Measurements from ENCODE around the gene EXOC3.
"Not testable (repeated sequence)": the region's sequence is repeated elsewhere in the genome, so short reads cannot be mapped to it uniquely, and the experiment has no call there.

Gene EXOC3

DNA sequence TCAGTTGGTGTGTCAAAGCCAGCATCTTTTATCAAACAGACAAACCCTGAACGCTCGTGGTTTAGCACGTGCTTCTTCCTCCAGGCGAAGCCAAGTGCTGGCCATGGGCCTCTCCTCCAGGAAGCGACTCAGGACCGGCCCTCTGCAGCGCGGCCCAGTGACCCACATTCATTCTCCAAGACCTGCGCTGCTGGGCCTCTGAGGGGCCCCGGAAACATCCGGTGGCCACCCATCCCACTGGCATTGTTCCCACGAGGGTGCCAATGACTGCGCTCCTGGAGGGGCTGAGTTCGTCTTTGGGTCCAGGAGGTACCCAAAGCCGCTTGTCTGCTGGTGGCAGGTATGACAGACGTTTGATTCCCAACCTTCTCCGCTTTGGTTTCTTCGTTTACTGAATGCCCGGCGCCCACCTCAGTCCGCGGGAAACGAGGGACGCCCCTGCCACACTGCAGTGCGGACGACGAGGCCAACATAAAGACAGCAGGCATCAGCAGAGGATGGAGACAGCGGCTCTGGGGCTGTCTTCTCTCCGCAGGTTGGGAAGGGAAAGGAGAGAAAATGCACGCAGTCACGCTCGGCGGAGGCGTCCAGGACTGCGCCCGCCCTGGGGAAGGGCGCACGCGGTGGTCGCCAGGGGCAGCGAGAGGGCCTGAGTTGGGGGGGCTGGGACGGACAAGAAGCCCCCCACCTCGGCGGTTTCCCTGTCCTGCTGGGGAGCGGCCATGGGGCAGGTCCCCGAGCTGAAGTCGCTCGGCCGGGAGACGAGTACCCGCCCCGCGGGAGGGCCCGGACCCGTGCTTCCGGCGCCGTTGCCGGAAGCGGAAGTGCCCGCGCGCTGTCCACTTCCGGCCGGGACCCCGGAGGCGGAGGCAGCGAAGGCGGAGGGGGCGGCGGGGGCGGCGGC lies at the start of gene EXOC3:
TSS of gene EXOC3 (plus strand) at position 842 of the 904 bp plus-strand sequence. CDS start 3,030 bp downstream, outside the sequence.
- DNase-seq: peak; percentile 74 to 75

- no peak for DNase-seq
Measured at GRCh38 chr5:393846-394275, 49.1 kb upstream of the EXOC3 start.

DNA sequence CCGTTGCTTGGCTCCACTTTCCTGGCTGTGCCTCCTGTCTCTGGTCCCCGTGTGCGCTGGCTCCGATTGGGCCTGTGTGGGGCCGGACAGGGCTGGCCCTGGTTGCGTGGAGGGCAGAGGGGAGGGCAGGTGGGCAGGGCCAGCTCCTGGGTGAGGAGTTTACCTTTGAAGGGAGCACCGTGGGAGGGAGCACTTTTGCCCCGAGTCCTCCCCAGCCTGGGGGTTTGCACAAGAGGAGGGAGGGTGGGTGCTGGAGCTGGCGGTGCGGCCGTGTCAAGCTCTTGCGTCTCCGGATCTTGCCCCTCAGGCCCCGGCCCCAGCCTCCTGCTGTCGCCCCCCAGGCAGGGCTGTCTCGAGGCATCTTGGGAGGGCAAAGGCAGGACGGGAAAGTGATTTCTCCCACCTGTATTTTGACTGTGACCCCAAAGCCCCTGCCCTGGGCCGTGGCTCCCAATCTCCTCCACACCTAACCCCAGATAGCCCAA lies 48.3 kb upstream of the EXOC3 start:
- DNase-seq: no peak

GRCh38 chr5:395156-395920 lies 47.6 kb upstream of the EXOC3 start:
- no peak for DNase-seq

DNA sequence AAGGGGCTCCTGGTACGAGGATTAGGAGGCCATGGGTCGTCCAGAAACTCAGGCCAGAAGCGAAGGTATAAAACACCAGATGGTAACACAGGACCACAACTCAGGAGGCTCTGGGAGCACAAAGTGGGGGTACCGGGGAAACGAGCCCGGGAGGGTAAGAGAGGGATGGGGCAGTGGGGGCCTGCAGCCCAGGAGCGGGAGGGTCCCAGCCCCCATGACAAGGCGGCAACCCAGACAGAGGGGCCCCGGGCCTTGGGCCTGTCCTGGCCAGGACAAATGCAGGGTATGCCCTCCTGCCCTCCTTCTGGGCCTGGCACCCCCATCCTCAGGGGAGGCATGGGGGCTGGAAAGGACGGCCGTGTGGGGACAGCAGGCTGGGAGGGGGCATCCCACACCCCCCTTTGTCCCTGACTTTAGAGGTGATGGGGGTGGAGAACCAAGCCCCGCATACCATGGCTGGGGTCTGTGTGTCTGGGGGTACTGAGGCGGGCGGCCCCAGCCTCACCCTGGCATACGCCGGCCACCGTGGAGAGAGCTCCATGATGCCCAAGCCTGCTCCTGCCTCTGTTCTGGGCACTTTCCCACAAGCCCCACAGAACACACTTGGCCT lies 47.0 kb upstream of the EXOC3 start:
- DNase-seq: no peak

DNA sequence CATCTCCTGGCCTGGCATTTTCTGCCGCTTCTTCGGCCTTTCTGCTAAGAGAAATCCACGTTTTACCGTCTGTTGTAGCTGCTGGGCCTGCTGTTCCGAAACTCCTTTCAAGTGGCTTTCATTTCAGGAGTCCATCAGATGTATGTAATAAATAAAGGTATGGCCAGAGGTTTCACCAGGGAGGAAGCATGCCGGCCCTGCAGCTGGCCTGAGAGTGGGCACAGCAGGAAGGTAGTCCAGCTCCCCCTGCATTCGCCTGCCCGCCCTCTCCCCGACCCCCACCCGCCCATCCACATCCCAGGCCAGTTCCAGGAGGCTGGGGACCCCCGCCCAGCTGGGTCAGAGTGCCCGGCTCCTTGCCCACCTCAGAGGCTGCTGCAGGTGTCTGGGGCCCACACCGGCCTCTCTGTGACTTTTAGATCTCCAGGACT lies 46.4 kb upstream of the EXOC3 start:
- no peak for DNase-seq

DNA sequence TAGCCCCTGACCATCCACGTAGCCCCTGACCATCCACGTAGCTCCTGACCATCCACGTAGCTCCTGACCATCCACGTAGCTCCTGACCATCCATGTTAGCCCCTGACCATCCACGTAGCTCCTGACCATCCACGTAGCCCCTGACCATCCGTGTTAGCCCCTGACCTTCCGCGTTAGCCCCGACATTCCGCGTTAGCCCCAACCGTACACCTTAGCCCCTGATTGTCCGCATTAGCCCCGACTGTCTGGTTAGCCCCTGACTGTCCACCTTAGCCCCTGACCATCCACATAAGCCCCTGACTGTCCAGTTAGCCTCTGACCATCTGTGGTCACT lies 44.9 kb upstream of the EXOC3 start:
- not testable (repeated sequence) for DNase-seq

GRCh38 chr5:398475-399295 lies 44.3 kb upstream of the EXOC3 start:
- no peak for DNase-seq

GRCh38 chr5:399296-400281 lies 43.4 kb upstream of the EXOC3 start:
- peak; percentile 43 to 85 for DNase-seq

GRCh38 chr5:400282-401145 lies 42.5 kb upstream of the EXOC3 start:
- DNase-seq: no peak

GRCh38 chr5:401146-402034 lies 41.6 kb upstream of the EXOC3 start:
- DNase-seq: no peak

DNA sequence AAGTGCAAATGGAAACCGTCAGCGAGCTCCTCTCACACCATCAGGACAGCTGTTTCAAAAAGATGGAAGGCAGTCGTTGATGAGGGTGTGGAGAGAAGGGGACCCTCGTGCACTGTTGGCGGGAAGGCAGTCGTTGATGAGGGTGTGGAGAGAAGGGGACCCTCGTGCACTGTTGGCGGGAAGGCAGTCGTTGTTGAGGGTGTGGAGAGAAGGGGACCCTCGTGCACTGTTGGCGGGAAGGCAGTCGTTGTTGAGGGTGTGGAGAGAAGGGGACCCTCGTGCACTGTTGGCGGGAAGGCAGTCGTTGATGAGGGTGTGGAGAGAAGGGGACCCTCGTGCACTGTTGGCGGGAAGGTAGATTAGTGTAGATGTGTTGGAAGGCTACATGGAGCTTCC lies 40.8 kb upstream of the EXOC3 start:
- DNase-seq: not testable (repeated sequence)

DNA sequence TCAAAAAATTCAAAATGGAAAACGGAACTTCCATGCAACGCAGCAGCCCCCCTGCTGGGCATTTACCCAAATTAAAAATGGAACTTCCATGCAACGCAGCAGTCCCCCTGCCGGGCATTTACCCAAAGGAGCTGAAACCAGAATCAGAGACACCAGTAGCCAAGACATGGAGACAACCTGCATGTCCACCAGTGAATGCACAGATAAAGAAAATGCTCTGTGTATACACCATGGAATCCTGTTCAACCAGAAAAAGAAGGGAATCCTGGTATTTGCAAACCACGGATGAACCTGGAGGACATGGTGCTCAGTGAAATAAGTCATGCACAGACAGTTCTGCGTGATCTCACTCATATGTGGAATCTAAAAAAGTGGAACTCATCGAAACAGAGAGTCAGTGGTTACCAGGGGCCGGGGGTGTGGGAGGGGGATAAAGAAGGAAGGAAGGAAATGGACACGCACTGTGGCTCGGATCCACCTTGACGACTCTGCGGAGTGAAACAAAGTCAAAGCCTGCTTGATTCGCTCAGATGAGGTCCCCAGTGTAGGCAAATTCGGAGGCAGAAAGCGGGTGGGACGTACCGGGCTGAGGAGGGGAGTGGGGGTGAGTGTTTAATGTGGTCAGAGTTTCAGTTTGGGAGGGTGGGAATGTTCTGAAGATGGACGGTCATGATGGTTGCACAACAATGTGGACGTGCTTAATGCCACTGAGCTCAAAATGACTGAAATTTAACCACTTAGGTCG lies 40.2 kb upstream of the EXOC3 start:
- peak in 1 of 2 donors; percentile 38 for DNase-seq

GRCh38 chr5:403995-404394 lies 39.0 kb upstream of the EXOC3 start:
- DNase-seq: no peak

DNA sequence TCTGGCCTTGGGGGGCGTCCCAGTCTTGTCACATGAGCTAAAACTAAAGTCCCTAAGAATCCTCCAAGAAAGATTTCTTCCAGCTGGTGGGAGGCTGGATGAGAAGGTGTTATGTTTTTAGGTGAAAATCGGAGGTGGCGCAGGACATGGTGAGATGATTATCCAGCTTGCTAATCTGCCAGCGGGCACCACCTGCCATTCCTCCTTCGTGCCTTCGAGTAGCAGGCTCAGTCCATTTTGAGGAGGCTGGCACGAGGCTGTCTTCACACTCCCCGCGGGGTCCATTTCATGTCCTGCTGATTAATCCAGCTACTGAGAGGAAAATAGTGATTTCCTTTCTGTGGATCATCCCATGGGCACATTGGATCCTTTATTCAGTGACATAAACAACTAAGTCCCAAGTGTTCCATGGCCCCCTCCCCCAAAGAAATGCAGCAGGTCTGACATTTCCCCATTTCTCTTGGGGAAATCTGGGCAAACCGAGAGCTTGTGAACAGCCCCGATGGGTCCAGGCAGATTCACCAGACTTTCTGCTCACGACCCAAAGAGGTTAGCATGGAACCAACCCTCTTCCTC lies 38.2 kb upstream of the EXOC3 start:
- no peak for DNase-seq

- no peak for DNase-seq
Measured at GRCh38 chr5:405421-405820, 37.6 kb upstream of the EXOC3 start.

DNA sequence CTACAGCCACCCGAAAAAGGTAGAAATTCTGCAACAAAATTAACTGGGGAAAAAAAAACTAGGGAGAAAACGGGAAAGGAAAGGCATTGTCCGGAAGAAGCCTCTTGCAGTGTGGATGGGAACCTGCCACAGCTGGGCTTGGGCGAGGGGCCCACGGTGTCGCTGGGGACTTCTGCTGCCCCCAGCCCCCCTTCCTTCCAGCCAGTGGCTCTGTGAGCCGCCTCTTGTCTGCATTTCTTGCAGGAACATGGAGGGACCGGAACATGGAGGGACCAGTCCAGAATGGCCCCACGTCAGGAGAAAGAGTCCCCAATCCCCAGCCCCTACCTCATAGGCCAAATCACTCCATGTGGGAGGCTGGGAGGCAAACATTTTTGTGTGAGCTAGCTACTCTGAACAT lies 36.9 kb upstream of the EXOC3 start:
- no peak for DNase-seq

DNA sequence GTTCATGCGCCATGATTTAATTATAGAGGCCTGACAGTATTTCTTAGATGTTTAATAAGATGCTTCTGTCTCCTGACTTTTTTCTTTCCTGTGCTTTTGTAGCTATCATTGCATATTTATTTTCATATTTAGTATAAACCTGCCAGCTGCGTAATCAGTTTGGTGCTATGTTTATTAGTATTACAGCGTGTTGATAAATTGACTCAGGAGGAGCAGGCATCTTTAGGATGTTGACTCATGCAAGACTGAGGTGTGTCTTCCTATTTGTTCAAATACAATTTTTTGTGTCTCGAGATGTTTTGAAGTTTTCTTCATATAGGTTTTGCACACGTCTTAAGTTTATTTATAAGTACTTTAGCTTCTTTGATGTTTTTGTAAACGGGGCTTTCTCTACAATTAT lies 35.9 kb upstream of the EXOC3 start:
- DNase-seq: no peak
